ENCODE results near the gene STARD9.

STARD9 gene

DNA sequence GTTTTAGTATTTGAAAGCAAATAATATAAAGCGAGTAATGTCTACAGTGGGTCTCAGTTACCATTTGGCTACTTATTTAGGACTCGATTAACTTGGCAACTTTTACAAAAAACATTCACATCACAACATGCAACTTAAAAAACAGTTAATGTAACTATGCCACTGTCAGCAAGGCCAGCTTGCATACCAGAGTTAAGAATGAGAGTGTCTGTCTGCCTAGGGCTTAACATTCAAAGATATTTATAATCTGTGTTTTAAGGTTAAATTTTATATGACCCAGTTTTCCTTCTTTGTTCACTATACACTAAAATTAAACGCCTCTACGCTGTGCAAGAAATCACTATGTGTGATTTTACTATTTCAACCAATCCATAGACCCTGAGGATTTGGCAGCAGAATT is 166.7 kb downstream of the STARD9 start:
- H3K9ac ChIP-seq (ENCODE audit: low read length), result no peak overlapping the region

GRCh38 chr15:42744195-42744594 is 168.8 kb downstream of the STARD9 start:
- H3K18ac ChIP-seq (ENCODE audit: low read length), result no peak overlapping the region
- no peak overlapping the region for H3K4me2 ChIP-seq (ENCODE audit: low read length)
- no peak overlapping the region for H2BK12ac ChIP-seq (ENCODE audit: low read length)
- H2BK5ac ChIP-seq (ENCODE audit: low read depth, low read length, poor library complexity), result no peak overlapping the region
- H2BK120ac ChIP-seq (ENCODE audit: insufficient read depth, low read length, poor library complexity), result no peak overlapping the region
- H3K23ac ChIP-seq (ENCODE audit: low read length), result no peak overlapping the region
- no peaks in the 10 kb centered on the region for H3K79me1 ChIP-seq (ENCODE audit: low read length)
- no peak for DNase-seq
- no peak overlapping the region for H4K91ac ChIP-seq (ENCODE audit: low read depth, low read length)
- H3K4ac ChIP-seq (ENCODE audit: low read depth, low read length), result no peak overlapping the region
- no peaks in the 10 kb centered on the region for H3K9me3 ChIP-seq (ENCODE audit: insufficient read depth, low read depth, low read length)
- H3K4me1 ChIP-seq (ENCODE audit: control insufficient read depth in 1 of 2, insufficient read depth in 2 of 2, low read length in 2 of 2), result no peaks in the 10 kb centered on the region
- no peak overlapping the region for H3K4me3 ChIP-seq (ENCODE audit: low read depth, low read length)
- H4K8ac ChIP-seq (ENCODE audit: low read depth, low read length), result no peak overlapping the region
- no CpG with 5 or more reads among the region's 1 CpG for WGBS (ENCODE audit: extremely low coverage, insufficient coverage, insufficient read length)
- no peak overlapping the region for H2AFZ ChIP-seq (ENCODE audit: insufficient read depth, low read length, poor library complexity)
- H3K27me3 ChIP-seq (ENCODE audit: insufficient read depth, low read length), result no peaks in the 10 kb centered on the region
- H3K27ac ChIP-seq (ENCODE audit: low read depth, low read length), result no peak overlapping the region
- no peak overlapping the region for H3K14ac ChIP-seq (ENCODE audit: low read length)
- H4K12ac ChIP-seq (ENCODE audit: low read depth, low read length), result no peak overlapping the region
- H2AK5ac ChIP-seq (ENCODE audit: low read length), result no peak overlapping the region
- H3K36me3 ChIP-seq (ENCODE audit: control insufficient read depth in 1 of 2, insufficient read depth in 2 of 2, low read length in 2 of 2), result peaks cover 0 to 2% of the 10 kb centered on the region in 2 experiments
- no peaks in the 10 kb centered on the region for H3K79me2 ChIP-seq (ENCODE audit: control insufficient read depth, insufficient read depth, low read length, poor library complexity)
- H3K9ac ChIP-seq (ENCODE audit: low read length), result no peak overlapping the region

More for the DNA sequence above, 166.7 kb downstream of the STARD9 start:
- H3K4me1 ChIP-seq (ENCODE audit: control insufficient read depth in 1 of 2, insufficient read depth in 2 of 2, low read length in 2 of 2), result peaks cover 2% of the 10 kb centered on the region in 2 experiments
- peaks cover 2% of the 10 kb centered on the region for H3K79me1 ChIP-seq (ENCODE audit: low read length)
- H3K4me2 ChIP-seq (ENCODE audit: low read length), result no peak overlapping the region
- no peak overlapping the region for H4K91ac ChIP-seq (ENCODE audit: low read depth, low read length)
- no peak overlapping the region for H3K4ac ChIP-seq (ENCODE audit: low read depth, low read length)
- peaks cover 0 to 2% of the 10 kb centered on the region in 2 experiments for H3K36me3 ChIP-seq (ENCODE audit: control insufficient read depth in 1 of 2, insufficient read depth in 2 of 2, low read length in 2 of 2)
- no peak overlapping the region for H3K27ac ChIP-seq (ENCODE audit: low read depth, low read length)
- H4K12ac ChIP-seq (ENCODE audit: low read depth, low read length), result no peak overlapping the region
- H3K14ac ChIP-seq (ENCODE audit: low read length), result no peak overlapping the region
- no peak overlapping the region for H3K4me3 ChIP-seq (ENCODE audit: low read depth, low read length)
- no peak overlapping the region for H2AK5ac ChIP-seq (ENCODE audit: low read length)
- H2BK5ac ChIP-seq (ENCODE audit: low read depth, low read length, poor library complexity), result no peak overlapping the region
- no peak overlapping the region for H4K8ac ChIP-seq (ENCODE audit: low read depth, low read length)
- H3K27me3 ChIP-seq (ENCODE audit: insufficient read depth, low read length), result no peaks in the 10 kb centered on the region
- no peak for DNase-seq
- no peak overlapping the region for H3K18ac ChIP-seq (ENCODE audit: low read length)
- H3K23ac ChIP-seq (ENCODE audit: low read length), result no peak overlapping the region
- no peak overlapping the region for H2AFZ ChIP-seq (ENCODE audit: insufficient read depth, low read length, poor library complexity)
- peaks cover 1% of the 10 kb centered on the region for H3K79me2 ChIP-seq (ENCODE audit: control insufficient read depth, insufficient read depth, low read length, poor library complexity)
- no peak overlapping the region for H2BK12ac ChIP-seq (ENCODE audit: low read length)
- WGBS (ENCODE audit: extremely low coverage, insufficient coverage, insufficient read length), result no CpG with 5 or more reads among the region's 4 CpGs
- no peak overlapping the region for H2BK120ac ChIP-seq (ENCODE audit: insufficient read depth, low read length, poor library complexity)
- no peaks in the 10 kb centered on the region for H3K9me3 ChIP-seq (ENCODE audit: insufficient read depth, low read depth, low read length)

GRCh38 chr15:42749266-42749665 is 173.9 kb downstream of the STARD9 start:
- no peak overlapping the region for H3K4ac ChIP-seq (ENCODE audit: low read depth, low read length)
- no peak overlapping the region for H3K4me2 ChIP-seq (ENCODE audit: low read length)
- H2BK12ac ChIP-seq (ENCODE audit: low read length), result no peak overlapping the region
- H3K23ac ChIP-seq (ENCODE audit: low read length), result no peak overlapping the region
- H3K79me1 ChIP-seq (ENCODE audit: low read length), result no peaks in the 10 kb centered on the region
- H3K9me3 ChIP-seq (ENCODE audit: insufficient read depth, low read depth, low read length), result no peaks in the 10 kb centered on the region
- no peak overlapping the region for H3K14ac ChIP-seq (ENCODE audit: low read length)
- H3K79me2 ChIP-seq (ENCODE audit: control insufficient read depth, insufficient read depth, low read length, poor library complexity), result no peaks in the 10 kb centered on the region
- no peak overlapping the region for H3K18ac ChIP-seq (ENCODE audit: low read length)
- no peak overlapping the region for H4K12ac ChIP-seq (ENCODE audit: low read depth, low read length)
- DNase-seq, result no peak
- no peak overlapping the region for H3K9ac ChIP-seq (ENCODE audit: low read length)
- H4K91ac ChIP-seq (ENCODE audit: low read depth, low read length), result no peak overlapping the region
- H3K4me1 ChIP-seq (ENCODE audit: control insufficient read depth in 1 of 2, insufficient read depth in 2 of 2, low read length in 2 of 2), result no peaks in the 10 kb centered on the region
- no peak overlapping the region for H2AFZ ChIP-seq (ENCODE audit: insufficient read depth, low read length, poor library complexity)
- H2BK120ac ChIP-seq (ENCODE audit: insufficient read depth, low read length, poor library complexity), result no peak overlapping the region
- peaks cover 0 to 2% of the 10 kb centered on the region in 2 experiments for H3K36me3 ChIP-seq (ENCODE audit: control insufficient read depth in 1 of 2, insufficient read depth in 2 of 2, low read length in 2 of 2)
- no CpG with 5 or more reads among the region's 1 CpG for WGBS (ENCODE audit: extremely low coverage, insufficient coverage, insufficient read length)
- H4K8ac ChIP-seq (ENCODE audit: low read depth, low read length), result no peak overlapping the region
- H3K27ac ChIP-seq (ENCODE audit: low read depth, low read length), result no peak overlapping the region
- no peak overlapping the region for H2AK5ac ChIP-seq (ENCODE audit: low read length)
- H3K4me3 ChIP-seq (ENCODE audit: low read depth, low read length), result no peak overlapping the region
- H3K27me3 ChIP-seq (ENCODE audit: insufficient read depth, low read length), result no peaks in the 10 kb centered on the region
- no peak overlapping the region for H2BK5ac ChIP-seq (ENCODE audit: low read depth, low read length, poor library complexity)

DNA sequence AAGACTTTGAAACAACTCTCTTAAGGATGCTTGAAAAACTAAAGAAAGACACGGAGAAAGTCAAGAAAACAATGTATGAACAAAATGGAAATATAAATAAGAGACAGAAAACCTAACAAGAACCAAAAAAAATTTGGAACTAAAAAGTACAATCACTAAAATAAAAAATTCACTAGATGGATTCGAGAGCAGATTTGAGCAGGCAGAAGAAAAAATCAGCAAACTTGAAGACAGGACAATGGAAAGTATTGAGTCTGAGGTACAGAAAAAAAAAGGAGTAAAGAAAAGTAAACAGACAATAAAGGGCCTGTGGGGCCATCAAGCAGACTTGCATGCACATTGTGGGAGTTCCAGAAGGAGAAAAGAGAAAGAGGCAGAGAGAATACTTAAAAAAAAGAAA is 174.9 kb downstream of the STARD9 start:
- H3K9ac ChIP-seq (ENCODE audit: low read length), result no peak overlapping the region
- H3K27me3 ChIP-seq (ENCODE audit: insufficient read depth, low read length), result no peaks in the 10 kb centered on the region
- H3K9me3 ChIP-seq (ENCODE audit: insufficient read depth, low read depth, low read length), result no peaks in the 10 kb centered on the region
- no peak overlapping the region for H3K23ac ChIP-seq (ENCODE audit: low read length)
- H3K4me1 ChIP-seq (ENCODE audit: control insufficient read depth in 1 of 2, insufficient read depth in 2 of 2, low read length in 2 of 2), result no peaks in the 10 kb centered on the region
- H3K36me3 ChIP-seq (ENCODE audit: control insufficient read depth in 1 of 2, insufficient read depth in 2 of 2, low read length in 2 of 2), result peaks cover 0 to 2% of the 10 kb centered on the region in 2 experiments
- no peak overlapping the region for H2AFZ ChIP-seq (ENCODE audit: insufficient read depth, low read length, poor library complexity)
- no peak overlapping the region for H2BK5ac ChIP-seq (ENCODE audit: low read depth, low read length, poor library complexity)
- H2BK120ac ChIP-seq (ENCODE audit: insufficient read depth, low read length, poor library complexity), result no peak overlapping the region
- no peak overlapping the region for H2AK5ac ChIP-seq (ENCODE audit: low read length)
- H3K79me1 ChIP-seq (ENCODE audit: low read length), result no peaks in the 10 kb centered on the region
- no peak overlapping the region for H3K27ac ChIP-seq (ENCODE audit: low read depth, low read length)
- no peak overlapping the region for H3K14ac ChIP-seq (ENCODE audit: low read length)
- H3K4ac ChIP-seq (ENCODE audit: low read depth, low read length), result no peak overlapping the region
- no peak overlapping the region for H3K4me3 ChIP-seq (ENCODE audit: low read depth, low read length)
- H4K8ac ChIP-seq (ENCODE audit: low read depth, low read length), result no peak overlapping the region
- H3K18ac ChIP-seq (ENCODE audit: low read length), result no peak overlapping the region
- no peaks in the 10 kb centered on the region for H3K79me2 ChIP-seq (ENCODE audit: control insufficient read depth, insufficient read depth, low read length, poor library complexity)
- H2BK12ac ChIP-seq (ENCODE audit: low read length), result no peak overlapping the region
- no peak for DNase-seq
- H4K12ac ChIP-seq (ENCODE audit: low read depth, low read length), result no peak overlapping the region
- H3K4me2 ChIP-seq (ENCODE audit: low read length), result no peak overlapping the region
- WGBS (ENCODE audit: extremely low coverage, insufficient coverage, insufficient read length), result no CpG with 5 or more reads among the region's 2 CpGs
- no peak overlapping the region for H4K91ac ChIP-seq (ENCODE audit: low read depth, low read length)
